ENCODE results near the gene BMPR2.
"Not testable (repeated sequence)": the region's sequence is repeated elsewhere in the genome, so short reads cannot be mapped to it uniquely, and the experiment has no call there.

Gene BMPR2

DNA sequence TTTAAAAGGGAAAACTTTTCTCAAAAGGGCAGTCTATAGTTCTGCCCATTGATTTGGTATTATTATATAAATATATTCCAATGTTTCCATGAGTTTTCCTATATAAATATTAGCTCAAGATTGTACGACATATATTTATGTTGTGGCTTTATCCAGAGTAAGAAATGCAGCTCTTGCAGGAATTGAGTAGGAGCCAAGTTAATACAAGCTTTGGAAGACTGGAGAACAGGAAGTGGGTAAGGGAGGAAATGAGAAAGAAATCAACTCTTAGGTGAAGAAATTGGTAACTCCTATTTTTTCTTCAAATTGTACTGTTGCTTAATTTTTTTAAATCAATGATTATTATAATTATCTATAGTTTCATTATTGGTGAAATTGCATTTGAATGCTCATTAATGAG is 153.3 kb downstream of the BMPR2 start:
- Histone ChIP-seq H3K27me3 (no peaks in the 10 kb centered on the region), H3K4me3 (ENCODE audit: low read depth in 1 of 2, low read length in 1 of 2) (no peak overlapping the region), H3K27ac (no peak overlapping the region), H3K36me3 (no peaks in the 10 kb centered on the region), H3K4me1 (ENCODE audit: control insufficient read depth in 1 of 2, insufficient read depth in 1 of 2, low read depth in 1 of 2, low read length in 1 of 2) (peaks cover 0 to 3% of the 10 kb centered on the region in 2 experiments), H3K9me3 (no peaks in the 10 kb centered on the region)
- TF ChIP-seq, protein P1, sequence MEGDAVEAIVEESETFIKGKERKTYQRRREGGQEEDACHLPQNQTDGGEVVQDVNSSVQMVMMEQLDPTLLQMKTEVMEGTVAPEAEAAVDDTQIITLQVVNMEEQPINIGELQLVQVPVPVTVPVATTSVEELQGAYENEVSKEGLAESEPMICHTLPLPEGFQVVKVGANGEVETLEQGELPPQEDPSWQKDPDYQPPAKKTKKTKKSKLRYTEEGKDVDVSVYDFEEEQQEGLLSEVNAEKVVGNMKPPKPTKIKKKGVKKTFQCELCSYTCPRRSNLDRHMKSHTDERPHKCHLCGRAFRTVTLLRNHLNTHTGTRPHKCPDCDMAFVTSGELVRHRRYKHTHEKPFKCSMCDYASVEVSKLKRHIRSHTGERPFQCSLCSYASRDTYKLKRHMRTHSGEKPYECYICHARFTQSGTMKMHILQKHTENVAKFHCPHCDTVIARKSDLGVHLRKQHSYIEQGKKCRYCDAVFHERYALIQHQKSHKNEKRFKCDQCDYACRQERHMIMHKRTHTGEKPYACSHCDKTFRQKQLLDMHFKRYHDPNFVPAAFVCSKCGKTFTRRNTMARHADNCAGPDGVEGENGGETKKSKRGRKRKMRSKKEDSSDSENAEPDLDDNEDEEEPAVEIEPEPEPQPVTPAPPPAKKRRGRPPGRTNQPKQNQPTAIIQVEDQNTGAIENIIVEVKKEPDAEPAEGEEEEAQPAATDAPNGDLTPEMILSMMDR (IDR thresholded peaks at IDR 0.05), result no peak

DNA sequence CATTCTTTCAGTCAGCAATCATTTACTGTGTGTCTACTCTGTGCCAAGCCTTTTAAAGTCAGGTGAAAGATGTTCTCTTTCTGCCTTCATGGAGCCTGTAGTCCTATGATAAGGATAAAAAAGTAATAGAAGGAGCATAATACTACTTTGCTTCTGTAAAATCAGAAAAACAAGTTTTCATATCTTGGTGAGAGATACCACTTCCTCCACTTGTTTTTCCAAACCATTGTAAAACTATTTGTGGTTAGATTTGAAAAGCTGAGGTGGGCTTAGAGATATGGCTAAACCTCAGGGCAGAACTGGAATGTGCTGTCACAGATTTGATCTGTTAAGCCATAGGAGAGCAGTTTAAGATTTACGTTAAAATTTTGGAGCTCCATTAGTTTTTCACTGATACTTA is 153.9 kb downstream of the BMPR2 start:
- Histone ChIP-seq H3K27me3 (no peaks in the 10 kb centered on the region), H3K36me3 (no peaks in the 10 kb centered on the region), H3K27ac (no peak overlapping the region), H3K4me3 (ENCODE audit: low read depth in 1 of 2, low read length in 1 of 2) (no peak overlapping the region), H3K4me1 (ENCODE audit: control insufficient read depth in 1 of 2, insufficient read depth in 1 of 2, low read depth in 1 of 2, low read length in 1 of 2) (peaks cover 0 to 3% of the 10 kb centered on the region in 2 experiments), H3K9me3 (no peaks in the 10 kb centered on the region)
- TF ChIP-seq, protein P1 (IDR thresholded peaks at IDR 0.05), result no peak

GRCh38 chr2:202535290-202535689 is 159.2 kb downstream of the BMPR2 start:
- H3K36me3 ChIP-seq; H3K4me3 ChIP-seq (ENCODE audit: low read depth in 1 of 2, low read length in 1 of 2); H3K27me3 ChIP-seq; H3K27ac ChIP-seq; H3K9me3 ChIP-seq; H3K4me1 ChIP-seq (ENCODE audit: control insufficient read depth in 1 of 2, insufficient read depth in 1 of 2, low read depth in 1 of 2, low read length in 1 of 2): not testable (repeated sequence)

- no peaks in the 10 kb centered on the region for H3K36me3 ChIP-seq
- H3K27ac ChIP-seq, result no peak overlapping the region
- no peak overlapping the region for H3K4me3 ChIP-seq (ENCODE audit: low read depth in 1 of 2, low read length in 1 of 2)
- H3K4me1 ChIP-seq (ENCODE audit: control insufficient read depth in 1 of 2, insufficient read depth in 1 of 2, low read depth in 1 of 2, low read length in 1 of 2), result no peaks in the 10 kb centered on the region
- TF ChIP-seq, protein P1 (IDR thresholded peaks at IDR 0.05), result no peak
- H3K27me3 ChIP-seq, result no peaks in the 10 kb centered on the region
- H3K9me3 ChIP-seq, result no peaks in the 10 kb centered on the region
These were observed 165.0 kb downstream of the BMPR2 start for GRCh38 chr2:202541137-202541536.

- Histone ChIP-seq H3K4me3 (ENCODE audit: low read depth in 1 of 2, low read length in 1 of 2) (no peak overlapping the region), H3K36me3 (no peaks in the 10 kb centered on the region), H3K27ac (no peak overlapping the region), H3K27me3 (no peaks in the 10 kb centered on the region), H3K4me1 (ENCODE audit: control insufficient read depth in 1 of 2, insufficient read depth in 1 of 2, low read depth in 1 of 2, low read length in 1 of 2) (no peaks in the 10 kb centered on the region), H3K9me3 (no peaks in the 10 kb centered on the region)
- TF ChIP-seq, protein P1 (IDR thresholded peaks at IDR 0.05), result no peak
These were observed 166.0 kb downstream of the BMPR2 start for GRCh38 chr2:202542142-202542541.

DNA sequence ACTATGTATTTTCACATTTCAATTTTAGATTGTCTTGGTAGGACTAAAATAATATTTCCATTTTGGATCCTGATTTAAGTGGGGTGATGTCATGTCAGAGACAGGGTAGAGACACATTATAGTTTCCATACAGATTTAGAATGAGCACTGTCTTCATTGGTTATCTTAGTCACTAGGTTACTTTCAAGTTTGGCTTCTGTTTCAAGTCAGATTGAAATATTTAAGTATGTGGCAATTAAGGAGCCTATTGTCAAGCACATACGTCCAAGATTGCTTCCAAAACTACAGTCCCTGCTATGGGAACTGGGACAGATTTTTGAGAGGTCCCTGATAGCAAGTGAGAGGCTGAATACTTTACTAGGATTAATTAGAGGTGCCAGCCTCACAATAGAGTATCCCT is 169.4 kb downstream of the BMPR2 start:
- Histone ChIP-seq H3K4me1 (ENCODE audit: control insufficient read depth in 1 of 2, insufficient read depth in 1 of 2, low read depth in 1 of 2, low read length in 1 of 2) (no peaks in the 10 kb centered on the region), H3K27ac (no peak overlapping the region), H3K36me3 (no peaks in the 10 kb centered on the region), H3K27me3 (no peaks in the 10 kb centered on the region), H3K4me3 (ENCODE audit: low read depth in 1 of 2, low read length in 1 of 2) (no peak overlapping the region), H3K9me3 (no peaks in the 10 kb centered on the region)
- TF ChIP-seq, protein P1 (IDR thresholded peaks at IDR 0.05), result no peak
